H1 (cell line): ENCODE results near the gene MYL7. TPM values are rescaled to one million over a fixed set of nuclear protein-coding genes. Genes with fewer than 3 reads are reported as not detected.

ENCODE experiments used
- CTCF ChIA-PET: fragments of 300-600 bp; sonication (Branson Sonifier 250); formaldehyde crosslinking; loops from one replicate; lab custom pipeline; 2021; ENCODE audit not compliant: partially characterized antibody; lab: Charles Lee
- POLR2A ChIA-PET: fragments of 300-600 bp; sonication (Branson Sonifier 250); formaldehyde crosslinking; loops from one replicate; lab custom pipeline; 2021; ENCODE audit warnings: inconsistent platforms; ENCODE audit not compliant: partially characterized antibody; lab: Charles Lee
- DNase-seq, 2 experiments: peaks; one replicate each; pipeline versions ENCODE4 v3.0.0 to v3.0.0-alpha.2; 2010 to 2022; ENCODE audit warnings: low spot score in 2 of 2, low read depth in 1 of 2, mixed read lengths in 1 of 2
- FAIRE-seq: peaks from 2 replicates; lab custom pipeline; 2011; peaks lifted over from hg19 to GRCh38; lab: Jason Lieb, UNC
- H2AFZ ChIP-seq: 2 replicates; pipeline ENCODE4 v1.8.1; 2012; ENCODE audit warnings: low read length, inconsistent platforms
- H2AK5ac ChIP-seq: 2 replicates; pipeline ENCODE4 v1.6.1; 2013; ENCODE audit warnings: low read depth, low read length
- H2BK120ac ChIP-seq: replicated peaks from 2 replicates; pipeline ENCODE3; 2013; ENCODE audit warnings: low read depth, low read length, inconsistent platforms
- H2BK12ac ChIP-seq: 2 replicates; pipeline ENCODE4 v1.6.1; 2013; ENCODE audit warnings: low read depth, low read length
- H2BK15ac ChIP-seq: 2 replicates; pipeline ENCODE4 v1.6.1; 2013; ENCODE audit warnings: low read length
- H2BK20ac ChIP-seq: 2 replicates; pipeline ENCODE4 v1.6.1; 2013; ENCODE audit warnings: low read length
- H2BK5ac ChIP-seq: 2 replicates; pipeline ENCODE4 v1.6.1; 2013; ENCODE audit warnings: low read depth, low read length
- H3K14ac ChIP-seq: 2 replicates; pipeline ENCODE4 v1.6.1; 2013; ENCODE audit warnings: inconsistent platforms; ENCODE audit not compliant: insufficient read length
- H3K18ac ChIP-seq: 2 replicates; pipeline ENCODE4 v1.6.1; 2013; ENCODE audit warnings: low read length; ENCODE audit errors: extremely low read depth
- H3K23ac ChIP-seq: 2 replicates; pipeline ENCODE4 v1.6.1; 2013; ENCODE audit warnings: inconsistent platforms; ENCODE audit not compliant: insufficient read length
- H3K23me2 ChIP-seq: 2 replicates; pipeline ENCODE4 v1.6.1; 2013; ENCODE audit warnings: low read depth, low read length
- H3K27ac ChIP-seq: 2 replicates; pipeline ENCODE4 v1.6.1; 2011; ENCODE audit warnings: low read depth, low read length, inconsistent platforms
- H3K27me3 ChIP-seq, 4 experiments: replicated peaks in 1 of 4; 1 replicate in 1 of 4; 2 replicates in 3 of 4; pipeline versions ENCODE4 v1.6.1 to v1.8.1; 2011 to 2013; ENCODE audit warnings: low read length in 3 of 4, mild to moderate bottlenecking in 3 of 4, inconsistent platforms in 2 of 4, mixed read lengths in 2 of 4, moderate library complexity in 1 of 4; ENCODE audit not compliant: control insufficient read depth in 3 of 4, insufficient read depth in 3 of 4; ENCODE audit errors: extremely low read depth in 1 of 4
- H3K36me3 ChIP-seq, 4 experiments: 2 replicates each; pipeline versions ENCODE4 v1.6.1 to v1.8.1; 2011 to 2013; ENCODE audit warnings: mild to moderate bottlenecking in 4 of 4, low read length in 3 of 4, moderate library complexity in 2 of 4, control low read depth in 1 of 4, inconsistent platforms in 1 of 4; ENCODE audit not compliant: insufficient read depth in 4 of 4, control insufficient read depth in 2 of 4
- H3K4ac ChIP-seq: replicated peaks from 2 replicates; pipeline ENCODE3; 2013; ENCODE audit warnings: low read length, low read depth, mixed read lengths, inconsistent platforms; ENCODE audit not compliant: insufficient read length
- H3K4me1 ChIP-seq, 4 experiments: replicated peaks in 1 of 4; 1 replicate in 1 of 4; 2 replicates in 3 of 4; pipeline versions ENCODE4 v1.6.1 to v1.8.1; 2011 to 2013; ENCODE audit warnings: low read length in 3 of 4, inconsistent platforms in 2 of 4, mixed read lengths in 1 of 4; ENCODE audit not compliant: insufficient read depth in 4 of 4, control insufficient read depth in 3 of 4
- H3K4me2 ChIP-seq, 2 experiments: 2 replicates each; pipeline versions ENCODE4 v1.6.1 to v1.8.1; 2011 to 2013; ENCODE audit warnings: low read depth in 2 of 2, low read length in 2 of 2, control low read depth in 1 of 2, inconsistent platforms in 1 of 2, mild to moderate bottlenecking in 1 of 2; ENCODE audit not compliant: insufficient read depth in 1 of 2
- H3K4me3 ChIP-seq, 4 experiments: fragments of 200-600, 300-600 bp in 1 of 4; sonication (generic), shearing (Covaris generic), sonication (Bioruptor Twin) in 1 of 4; 2 replicates each; pipeline versions ENCODE4 v1.5.1 to v1.8.1; 2011 to 2016; ENCODE audit warnings: low read length in 4 of 4, low read depth in 3 of 4, control low read depth in 2 of 4, inconsistent platforms in 2 of 4, mild to moderate bottlenecking in 2 of 4, mixed read lengths in 1 of 4, moderate library complexity in 1 of 4; ENCODE audit not compliant: insufficient read depth in 2 of 4; ENCODE audit errors: extremely low read depth in 1 of 4
- H3K56ac ChIP-seq: replicated peaks from 2 replicates; pipeline ENCODE3; 2013; ENCODE audit warnings: low read depth, mild to moderate bottlenecking, mixed read lengths, low read length, inconsistent platforms; ENCODE audit not compliant: insufficient read length
- H3K79me1 ChIP-seq: 2 replicates; pipeline ENCODE4 v1.6.1; 2013; ENCODE audit warnings: low read depth, low read length, control low read depth
- H3K79me2 ChIP-seq, 2 experiments: 2 replicates each; pipeline versions ENCODE4 v1.6.1 to v1.8.1; 2012 to 2013; ENCODE audit warnings: low read length in 2 of 2, mild to moderate bottlenecking in 2 of 2, inconsistent platforms in 1 of 2; ENCODE audit not compliant: insufficient read depth in 2 of 2, control insufficient read depth in 1 of 2
- H3K9ac ChIP-seq, 4 experiments: replicated peaks in 1 of 4; 1 replicate in 1 of 4; 2 replicates in 3 of 4; pipeline versions ENCODE4 v1.6.1 to v1.8.1; 2011 to 2013; ENCODE audit warnings: low read depth in 3 of 4, low read length in 3 of 4, control low read depth in 2 of 4, mild to moderate bottlenecking in 2 of 4, moderate library complexity in 2 of 4, inconsistent platforms in 1 of 4; ENCODE audit errors: extremely low read depth in 1 of 4
- H3K9me3 ChIP-seq, 2 experiments: 2 replicates each; pipeline versions ENCODE4 v1.6.1 to v1.8.1; 2012 to 2013; ENCODE audit warnings: mild to moderate bottlenecking in 2 of 2, moderate library complexity in 2 of 2, control low read depth in 1 of 2, inconsistent platforms in 1 of 2, low read depth in 1 of 2, low read length in 1 of 2, mixed read lengths in 1 of 2; ENCODE audit not compliant: insufficient read depth in 2 of 2
- H4K20me1 ChIP-seq, 2 experiments: replicated peaks in 1 of 2; 2 replicates each; pipeline versions ENCODE3 to v1.8.1; 2011 to 2013; ENCODE audit warnings: inconsistent platforms in 2 of 2, low read length in 2 of 2, mild to moderate bottlenecking in 1 of 2; ENCODE audit not compliant: insufficient read depth in 2 of 2, control insufficient read depth in 1 of 2
- H4K5ac ChIP-seq: 2 replicates; pipeline ENCODE4 v1.6.1; 2013; ENCODE audit warnings: low read length, low read depth, mixed read lengths, inconsistent platforms; ENCODE audit not compliant: insufficient read length
- H4K8ac ChIP-seq: 2 replicates; pipeline ENCODE4 v1.8.0; 2013; ENCODE audit warnings: mild to moderate bottlenecking, moderate library complexity, low read length, inconsistent platforms; ENCODE audit not compliant: insufficient read depth; ENCODE audit errors: extremely low read depth
- H4K91ac ChIP-seq: replicated peaks from 2 replicates; pipeline ENCODE3; 2013; ENCODE audit warnings: low read length, mixed read lengths, inconsistent platforms; ENCODE audit not compliant: insufficient read length
- CBX8 ChIP-seq: fragments of 300-800, 300-1000 bp; sonication (generic); IDR thresholded peaks from 2 replicates; pipeline ENCODE4 v1.7.1; 2016; ENCODE audit warnings: low read depth, low read length, borderline replicate concordance
- EGR1 ChIP-seq: IDR thresholded peaks from 2 replicates; pipeline ENCODE4 v1.6.1; 2011; ENCODE audit warnings: low read depth, low read length, borderline replicate concordance
- GABPA ChIP-seq: IDR thresholded peaks from 2 replicates; pipeline ENCODE4 v1.6.1; 2011; ENCODE audit warnings: mild to moderate bottlenecking, low read length, moderate library complexity, borderline replicate concordance; ENCODE audit not compliant: insufficient read depth
- GTF2F1 ChIP-seq: IDR thresholded peaks from 2 replicates; pipeline ENCODE4 v1.6.1; 2012; ENCODE audit warnings: low read depth, low read length, improper control_type of control experiment, borderline replicate concordance
- HDAC2 ChIP-seq, 2 experiments: fragments of 300-600 bp in 1 of 2; sonication (generic) in 1 of 2; IDR thresholded peaks; 2 replicates each; pipeline ENCODE4 v1.6.1; 2011 to 2012; ENCODE audit warnings: low read depth in 2 of 2, low read length in 2 of 2, mild to moderate bottlenecking in 2 of 2, moderate library complexity in 2 of 2, borderline replicate concordance in 1 of 2, inconsistent platforms in 1 of 2
- JUN ChIP-seq: IDR thresholded peaks from 2 replicates; pipeline ENCODE4 v1.6.1; 2011; ENCODE audit warnings: low read depth, mild to moderate bottlenecking, improper control_type of control experiment, low read length
- MAX ChIP-seq: IDR thresholded peaks from 2 replicates; pipeline ENCODE4 v1.6.1; 2012; ENCODE audit warnings: inconsistent platforms
- RBBP5 ChIP-seq: IDR thresholded peaks from 2 replicates; pipeline ENCODE4 v1.7.1; 2012; ENCODE audit warnings: low read depth, mild to moderate bottlenecking, inconsistent platforms, low read length, moderate library complexity, borderline replicate concordance
- SP2 ChIP-seq: IDR thresholded peaks from 2 replicates; pipeline ENCODE4 v1.6.1; 2012; ENCODE audit warnings: mild to moderate bottlenecking, low read length, inconsistent platforms
- USF2 ChIP-seq: IDR thresholded peaks from 2 replicates; pipeline ENCODE4 v1.6.1; 2011; ENCODE audit warnings: low read length, improper control_type of control experiment
- YY1 ChIP-seq: IDR thresholded peaks from 2 replicates; pipeline ENCODE4 v1.6.1; 2011; ENCODE audit warnings: low read depth, mild to moderate bottlenecking, low read length
- WGBS, 2 experiments: shearing (Covaris generic) in 1 of 2; methylation state at CpG; one replicate each; pipeline versions ENCODE4 v1.1.6 to v1.1.7; 2013 to 2015; ENCODE audit warnings: low lambda C conversion rate in 2 of 2, mixed read lengths in 2 of 2, inconsistent platforms in 1 of 2, low coverage in 1 of 2, missing lambda C conversion rate in 1 of 2; ENCODE audit not compliant: insufficient replicate concordance in 2 of 2, insufficient coverage in 1 of 2, insufficient read length in 1 of 2; ENCODE audit errors: extremely low coverage in 1 of 2, missing lambda C conversion rate in 1 of 2; 5-methylcytosine and 5-hydroxymethylcytosine counted together
- polyA plus RNA-seq, 7 experiments: library from polyadenylated mRNA; depleted of rRNA in 3 of 7; stranded (reverse) in 5 of 7; unstranded in 2 of 7; fragments of >200 nt in 5 of 7; fragments of 200-250 nt in 2 of 7; gene quantifications; 1 replicate in 5 of 7; 2 replicates in 1 of 7; 4 replicates in 1 of 7; pipeline versions ENCODE4 v1.2.1 to v1.2.3, GENCODE V29; 2011 to 2013; ENCODE audit warnings: missing spikeins in 2 of 7, mixed read lengths in 2 of 7
- total RNA-seq: library from RNA; stranded (reverse); fragmentation: NEBNext Ultra II Directional; extraction: Animal tissue kit (Norgen Biotek cat#: 25700); gene quantifications from 2 replicates; pipeline ENCODE4 v1.2.1, GENCODE V29; 2021

The MYL7 gene
- total and polyA plus RNA-seq, 2 of the 8 experiments (the other 6 are each of a cell fraction or from before 2014, with no cell fraction given): 3.3 to 3.4 TPM

- Histone ChIP-seq H4K20me1 (no peaks in the 10 kb centered on the region), H2BK120ac (no peak overlapping the region), H3K9me3 (no peaks in the 10 kb centered on the region), H3K79me2 (no peaks in the 10 kb centered on the region), H3K4ac (no peak overlapping the region), H3K27me3 (no peaks in the 10 kb centered on the region; a peak in 1 of 7 replicates), H4K91ac (no peak overlapping the region), H4K5ac (no peak overlapping the region), H3K4me3 (no peak overlapping the region), H2AK5ac (no peak overlapping the region), H4K8ac (no peak overlapping the region), H3K18ac (no peak overlapping the region), H3K23ac (no peak overlapping the region), H3K27ac (no peak overlapping the region), H2AFZ (no peak overlapping the region), H3K4me1 (no peaks in the 10 kb centered on the region), H2BK5ac (no peak overlapping the region), H3K4me2 (no peak overlapping the region), H2BK15ac (no peak overlapping the region), H3K36me3 (no peaks in the 10 kb centered on the region), H2BK20ac (no peak overlapping the region), H3K79me1 (no peaks in the 10 kb centered on the region), H3K9ac (no peak overlapping the region), H2BK12ac (no peak overlapping the region), H3K14ac (no peak overlapping the region), H3K56ac (no peak overlapping the region), H3K23me2 (no peaks in the 10 kb centered on the region)
- DNase-seq: no peak
- 87% methylated on average over 10 of the region's 10 CpGs; no CpG with 5 or more reads in 1 of the 2 experiments for WGBS, 2 experiments
- ChIA-PET CTCF (interaction anchor here (0.6 to 2.5 kb wide), 4 partner anchors 10 to 56 kb away, joined by 3 to 8 read pairs (median 4); no protein-coding TSS in a partner anchor), POLR2A (no interaction called here)
- FAIRE-seq: no peak
- no peak for TF ChIP-seq CBX8
- TF ChIP-seq JUN: no peak
- no peak for TF ChIP-seq GTF2F1
- no peak for TF ChIP-seq SP2
- TF ChIP-seq EGR1: no peak
- no peak for TF ChIP-seq YY1
- no peak for TF ChIP-seq RBBP5
- no peak for TF ChIP-seq HDAC2 (IDR thresholded peaks at IDR 0.05; ENCODE audit: borderline replicate concordance in 1 of 2, low read depth in 2 of 2, low read length in 2 of 2)
- no peak for TF ChIP-seq USF2
- TF ChIP-seq MAX: no peak
- TF ChIP-seq GABPA: no peak
These were observed 17.2 kb upstream of the MYL7 start for GRCh38 chr7:44158096-44158872.
